T-helper 2 cell (primary cell): ENCODE measurements around the gene CNRIP1.

Source experiments
- DNase-seq, 5 experiments: peaks; one replicate each; pipeline versions ENCODE4 v3.0.0 to v3.0.0-alpha.2; 2012 to 2022

Gene CNRIP1

GRCh38 chr2:68250196-68250595 is 69.6 kb downstream of the CNRIP1 start:
- DNase-seq = no peak

GRCh38 chr2:68248806-68249205 is 70.9 kb downstream of the CNRIP1 start:
- no peak for DNase-seq

- DNase-seq = no peak
These were observed 71.4 kb downstream of the CNRIP1 start for GRCh38 chr2:68248361-68248760.

- peak in 1 of 5 experiments; percentile 25 for DNase-seq
These were observed 73.4 kb downstream of the CNRIP1 start for GRCh38 chr2:68246396-68246795.

- no peak for DNase-seq
These were observed 74.1 kb downstream of the CNRIP1 start for GRCh38 chr2:68245672-68246071.

GRCh38 chr2:68245066-68245465 is 74.7 kb downstream of the CNRIP1 start:
- DNase-seq = no peak

- no peak for DNase-seq
These were observed 75.3 kb downstream of the CNRIP1 start for GRCh38 chr2:68244456-68244855.
